H9 (cell line): Measurements from ENCODE around the gene LRCOL1. TPM values are rescaled to one million over a fixed set of nuclear protein-coding genes. Genes with fewer than 3 reads are reported as not detected.

ENCODE experiments used
- DNase-seq: peaks from one replicate; pipeline ENCODE4 v3.0.0-alpha.2; 2017
- H2AFZ ChIP-seq: one replicate; pipeline ENCODE4 v1.6.1; 2013; ENCODE audit warnings: mild to moderate bottlenecking, low read length, control low read depth, moderate library complexity
- H2AK5ac ChIP-seq: 2 replicates; pipeline ENCODE4 v1.6.1; 2013; ENCODE audit warnings: low read length, control low read depth, mixed read lengths; ENCODE audit not compliant: insufficient read length
- H2BK120ac ChIP-seq: one replicate; pipeline ENCODE4 v1.6.1; 2013; ENCODE audit warnings: low read depth, mild to moderate bottlenecking, low read length, control low read depth, inconsistent platforms; ENCODE audit not compliant: poor library complexity, severe bottlenecking
- H2BK12ac ChIP-seq: 2 replicates; pipeline ENCODE4 v1.6.1; 2013; ENCODE audit warnings: low read length, control low read depth, mixed read lengths, low read depth; ENCODE audit not compliant: insufficient read length
- H2BK15ac ChIP-seq: 2 replicates; pipeline ENCODE4 v1.6.1; 2013; ENCODE audit warnings: low read depth, low read length, control low read depth
- H2BK20ac ChIP-seq: one replicate; pipeline ENCODE4 v1.6.1; 2013; ENCODE audit warnings: low read depth, mild to moderate bottlenecking, low read length, control low read depth, inconsistent platforms; ENCODE audit not compliant: poor library complexity, severe bottlenecking
- H2BK5ac ChIP-seq: 2 replicates; pipeline ENCODE4 v1.6.1; 2013; ENCODE audit warnings: low read length, control low read depth, mixed read lengths; ENCODE audit not compliant: insufficient read length
- H3K14ac ChIP-seq: 2 replicates; pipeline ENCODE4 v1.6.1; 2013; ENCODE audit warnings: low read length, control low read depth; ENCODE audit not compliant: insufficient read depth
- H3K18ac ChIP-seq: 2 replicates; pipeline ENCODE4 v1.6.1; 2013; ENCODE audit warnings: low read depth, mild to moderate bottlenecking, mixed read lengths, low read length, control low read depth; ENCODE audit not compliant: insufficient read length
- H3K23ac ChIP-seq: 2 replicates; pipeline ENCODE4 v1.6.1; 2013; ENCODE audit warnings: low read length, control low read depth, mixed read lengths, low read depth; ENCODE audit not compliant: insufficient read length
- H3K23me2 ChIP-seq: 2 replicates; pipeline ENCODE4 v1.6.1; 2013; ENCODE audit warnings: low read depth, mild to moderate bottlenecking, mixed read lengths, low read length, control low read depth; ENCODE audit not compliant: insufficient read length, poor library complexity, severe bottlenecking
- H3K27ac ChIP-seq: 2 replicates; pipeline ENCODE4 v1.5.1; 2013; ENCODE audit warnings: low read length, control low read depth, mixed read lengths, low read depth; ENCODE audit not compliant: insufficient read length
- H3K27me3 ChIP-seq: 2 replicates; pipeline ENCODE4 v1.6.1; 2013; ENCODE audit warnings: low read length, control low read depth, inconsistent platforms; ENCODE audit not compliant: insufficient read depth
- H3K4ac ChIP-seq: 2 replicates; pipeline ENCODE4 v1.6.1; 2013; ENCODE audit warnings: low read depth, mild to moderate bottlenecking, control low read depth, inconsistent platforms, low read length, moderate library complexity
- H3K4me1 ChIP-seq: 2 replicates; pipeline ENCODE4 v1.6.1; 2013; ENCODE audit warnings: low read length, control low read depth, inconsistent platforms; ENCODE audit not compliant: insufficient read depth
- H3K4me2 ChIP-seq: 2 replicates; pipeline ENCODE4 v1.6.1; 2013; ENCODE audit warnings: low read length, control low read depth, mixed read lengths; ENCODE audit not compliant: insufficient read length, insufficient read depth
- H3K56ac ChIP-seq: 2 replicates; pipeline ENCODE4 v1.6.1; 2013; ENCODE audit warnings: low read depth, mild to moderate bottlenecking, mixed read lengths, low read length, control low read depth; ENCODE audit not compliant: insufficient read length
- H3K79me1 ChIP-seq: 2 replicates; pipeline ENCODE4 v1.6.1; 2013; ENCODE audit warnings: low read depth, mild to moderate bottlenecking, moderate library complexity, low read length, control low read depth, inconsistent platforms; ENCODE audit not compliant: insufficient read depth, poor library complexity, severe bottlenecking
- H3K79me2 ChIP-seq: 2 replicates; pipeline ENCODE4 v1.6.1; 2013; ENCODE audit warnings: low read length, control low read depth, inconsistent platforms; ENCODE audit not compliant: insufficient read depth
- H3K9ac ChIP-seq: 2 replicates; pipeline ENCODE4 v1.6.1; 2013; ENCODE audit warnings: low read length, control low read depth, mixed read lengths; ENCODE audit not compliant: insufficient read length; ENCODE audit errors: extremely low read depth
- H3K9me3 ChIP-seq: one replicate; pipeline ENCODE4 v1.6.1; 2013; ENCODE audit warnings: low read depth, low read length, inconsistent platforms; ENCODE audit not compliant: control insufficient read depth
- H3T11ph ChIP-seq: one replicate; pipeline ENCODE4 v1.6.1; 2013; ENCODE audit warnings: mild to moderate bottlenecking, low read length, control low read depth, inconsistent platforms
- H4K20me1 ChIP-seq: one replicate; pipeline ENCODE4 v1.6.1; 2013; ENCODE audit not compliant: control insufficient read depth, insufficient read length, insufficient read depth
- H4K5ac ChIP-seq: 2 replicates; pipeline ENCODE4 v1.6.1; 2013; ENCODE audit warnings: low read depth, mild to moderate bottlenecking, mixed read lengths, low read length, control low read depth; ENCODE audit not compliant: insufficient read length
- H4K8ac ChIP-seq: replicated peaks from 2 replicates; pipeline ENCODE4 v1.6.1; 2013; ENCODE audit warnings: low read length, control low read depth, mixed read lengths, low read depth; ENCODE audit not compliant: insufficient read length
- H4K91ac ChIP-seq: 2 replicates; pipeline ENCODE4 v1.6.1; 2013; ENCODE audit warnings: low read depth, mild to moderate bottlenecking, moderate library complexity, mixed read lengths, low read length, control low read depth; ENCODE audit not compliant: insufficient read length
- H3K27ac Mint-ChIP-seq, 3 experiments: 2 replicates in 2 of 3; 3 replicates in 1 of 3; pipeline ENCODE4 v1.8.0; 2020 to 2021; ENCODE audit warnings: mixed read lengths in 3 of 3, mild to moderate bottlenecking in 1 of 3, moderate library complexity in 1 of 3
- H3K27me3 Mint-ChIP-seq: 2 replicates; pipeline ENCODE4 v1.8.0; 2021; ENCODE audit warnings: low read depth, mild to moderate bottlenecking, moderate library complexity, mixed read lengths
- H3K36me3 Mint-ChIP-seq, 3 experiments: 2 replicates in 2 of 3; 3 replicates in 1 of 3; pipeline ENCODE4 v1.8.0; 2020 to 2021; ENCODE audit warnings: low read depth in 3 of 3, mixed read lengths in 3 of 3; ENCODE audit not compliant: insufficient read depth in 1 of 3
- H3K4me1 Mint-ChIP-seq, 2 experiments: 2 replicates each; pipeline ENCODE4 v1.8.0; 2020; ENCODE audit warnings: mixed read lengths in 2 of 2
- H3K4me3 Mint-ChIP-seq, 2 experiments: 2 replicates in 1 of 2; 3 replicates in 1 of 2; pipeline ENCODE4 v1.8.0; 2020 to 2021; ENCODE audit warnings: mild to moderate bottlenecking in 2 of 2, mixed read lengths in 2 of 2, moderate library complexity in 1 of 2
- H3K9me3 Mint-ChIP-seq, 2 experiments: 2 replicates in 1 of 2; 3 replicates in 1 of 2; pipeline ENCODE4 v1.8.0; 2020; ENCODE audit warnings: mild to moderate bottlenecking in 2 of 2, mixed read lengths in 2 of 2, moderate library complexity in 1 of 2
- CTCF ChIP-seq: fragments of 200-600 bp; sonication (generic); conservative IDR thresholded peaks from 3 replicates; pipeline ENCODE4 v1.8.0; 2021; ENCODE audit warnings: antibody characterized with exemption, mild to moderate bottlenecking
- WGBS: extraction: QIAGEN DNeasy Blood & Tissue Kit; methylation state at CpG from one replicate; pipeline ENCODE4 v1.1.7; 2013; ENCODE audit warnings: missing lambda C conversion rate, low lambda C conversion rate, mixed read lengths; ENCODE audit not compliant: insufficient read length; ENCODE audit errors: extremely low coverage; 5-methylcytosine and 5-hydroxymethylcytosine counted together
- total RNA-seq: library from RNA; stranded (reverse); gene quantifications from 2 replicates; pipeline ENCODE4 v1.2.1, GENCODE V29; 2021

Gene LRCOL1
- total RNA-seq, 1 experiment from 2014 or later = not detected

DNA sequence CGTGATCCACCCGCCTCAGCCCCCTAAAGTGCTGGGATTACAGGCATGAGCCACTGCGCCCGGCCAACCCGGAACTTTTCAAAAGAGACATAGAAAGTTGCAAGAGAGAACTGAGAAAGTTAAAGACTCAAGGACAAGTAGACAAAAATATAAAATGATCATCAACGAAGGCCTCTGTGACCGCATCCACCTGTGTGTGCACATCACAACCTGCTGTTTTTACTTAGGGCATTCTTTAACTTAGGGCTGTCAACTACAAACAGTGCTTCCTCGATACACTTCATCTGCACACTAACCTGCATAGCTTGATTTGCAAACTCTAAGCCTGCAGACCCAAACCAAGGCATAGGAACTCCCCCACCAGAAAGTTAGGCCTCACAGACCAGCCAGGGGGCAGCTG lies 23.0 kb upstream of the LRCOL1 start:
- H3K14ac ChIP-seq = no peak overlapping the region
- Mint-ChIP-seq H3K9me3 (no peaks in the 10 kb centered on the region), H3K27ac (no peak overlapping the region), H3K4me3 (no peak overlapping the region), H3K36me3 (peaks cover 72 to 99% (median 98%) of the 10 kb centered on the region in 3 experiments; a peak in 6 of 7 replicates), H3K27me3 (no peaks in the 10 kb centered on the region), H3K4me1 (peaks cover 0 to 6% of the 10 kb centered on the region in 2 experiments; a peak in 3 of 4 replicates)
- no peak overlapping the region for H3K23ac ChIP-seq
- no peak overlapping the region for H2BK20ac ChIP-seq
- no CpG with 5 or more reads among the region's 8 CpGs for WGBS
- no peaks in the 10 kb centered on the region for H3K23me2 ChIP-seq
- no peak overlapping the region for H3T11ph ChIP-seq
- H3K18ac ChIP-seq = no peak overlapping the region
- no peak for DNase-seq
- no peak overlapping the region for H3K4ac ChIP-seq
- no peak overlapping the region for H4K8ac ChIP-seq
- no peaks in the 10 kb centered on the region for H3K79me1 ChIP-seq
- no peaks in the 10 kb centered on the region for H3K9me3 ChIP-seq
- H3K4me1 ChIP-seq = no peaks in the 10 kb centered on the region
- no peak for TF ChIP-seq CTCF
- H4K5ac ChIP-seq = no peak overlapping the region
- no peaks in the 10 kb centered on the region for H3K79me2 ChIP-seq
- H3K9ac ChIP-seq = no peak overlapping the region
- H2AK5ac ChIP-seq = no peak overlapping the region
- no peak overlapping the region for H3K56ac ChIP-seq
- H3K27ac ChIP-seq = no peak overlapping the region
- H2AFZ ChIP-seq = no peak overlapping the region
- H2BK120ac ChIP-seq = no peak overlapping the region
- H4K91ac ChIP-seq = no peak overlapping the region
- H3K27me3 ChIP-seq = no peaks in the 10 kb centered on the region
- H3K4me2 ChIP-seq = no peak overlapping the region
- H2BK15ac ChIP-seq = no peak overlapping the region
- no peak overlapping the region for H2BK5ac ChIP-seq
- no peak overlapping the region for H2BK12ac ChIP-seq
- H4K20me1 ChIP-seq = no peaks in the 10 kb centered on the region
